Adipocyte (in vitro differentiated cells): Measurements from ENCODE around the gene ELMOD3.

ENCODE experiments used
- DNase-seq: peaks from one replicate; pipeline ENCODE4 v3.0.0-alpha.2; 2015; ENCODE audit warnings: low read depth
- H3K27me3 ChIP-seq: replicated peaks from 2 replicates; pipeline ENCODE4 v1.7.0; 2013; ENCODE audit warnings: mild to moderate bottlenecking, low read length, moderate library complexity; ENCODE audit not compliant: control insufficient read depth, insufficient read depth
- H3K36me3 ChIP-seq: 2 replicates; pipeline ENCODE4 v1.7.0; 2013; ENCODE audit warnings: low read length, mild to moderate bottlenecking, moderate library complexity; ENCODE audit not compliant: control insufficient read depth, insufficient read depth, severe bottlenecking
- H3K4me1 ChIP-seq: 2 replicates; pipeline ENCODE4 v1.7.0; 2013; ENCODE audit warnings: mild to moderate bottlenecking, low read length, moderate library complexity; ENCODE audit not compliant: control insufficient read depth, insufficient read depth
- H3K4me3 ChIP-seq: 2 replicates; pipeline ENCODE4 v1.7.0; 2013; ENCODE audit warnings: mild to moderate bottlenecking, low read length, moderate library complexity
- H3K9ac ChIP-seq: 2 replicates; pipeline ENCODE4 v1.7.0; 2013; ENCODE audit warnings: mild to moderate bottlenecking, low read length, moderate library complexity
- H3K9me3 ChIP-seq: 2 replicates; pipeline ENCODE4 v1.7.0; 2013; ENCODE audit warnings: mild to moderate bottlenecking, low read length, moderate library complexity; ENCODE audit not compliant: control insufficient read depth

The ELMOD3 gene

DNA sequence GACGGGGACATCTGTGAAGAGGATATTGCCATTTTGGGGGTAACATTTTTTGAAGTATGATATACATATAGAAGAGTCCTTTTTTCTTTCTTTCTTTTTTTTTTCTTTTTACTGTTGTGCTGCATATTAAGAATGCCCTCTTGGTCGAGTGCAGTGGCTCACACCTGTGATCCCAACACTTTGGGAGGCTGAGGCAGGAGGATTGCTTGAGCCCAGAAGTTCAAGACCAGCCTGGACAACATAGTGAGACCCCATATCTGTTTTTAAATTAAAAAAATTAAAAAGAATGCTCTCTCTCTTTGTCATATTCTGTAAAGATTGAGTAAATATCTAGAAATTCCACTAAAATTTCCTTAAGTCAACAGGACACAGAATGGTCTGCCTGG lies 67.5 kb downstream of the ELMOD3 start:
- no peak overlapping the region for H3K4me3 ChIP-seq
- DNase-seq = no peak
- no peaks in the 10 kb centered on the region for H3K9me3 ChIP-seq
- no peaks in the 10 kb centered on the region for H3K36me3 ChIP-seq
- H3K27me3 ChIP-seq = no peaks in the 10 kb centered on the region
- H3K9ac ChIP-seq = no peak overlapping the region
- H3K4me1 ChIP-seq = peaks cover 34% of the 10 kb centered on the region

DNA sequence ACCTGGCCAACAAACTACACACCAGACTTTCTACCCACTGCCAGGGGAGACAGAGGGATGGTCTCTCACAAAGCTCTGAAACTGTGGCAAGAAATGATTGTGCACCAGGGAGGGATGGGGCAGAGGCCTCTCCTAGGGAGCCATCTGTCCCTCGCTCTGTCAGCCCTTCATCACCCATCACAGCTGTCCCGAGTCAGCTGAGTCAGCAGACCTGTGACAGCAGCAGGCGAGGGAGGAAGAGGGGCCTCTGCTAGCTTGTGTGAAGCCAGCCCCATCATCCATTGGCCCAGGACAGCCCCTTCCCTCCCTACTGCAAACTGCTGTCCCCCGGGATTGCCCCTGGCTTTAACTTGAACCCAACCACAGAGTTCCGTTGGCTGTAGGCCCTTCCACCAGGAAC lies 69.0 kb downstream of the ELMOD3 start:
- H3K27me3 ChIP-seq = no peaks in the 10 kb centered on the region
- DNase-seq = no peak
- no peak overlapping the region for H3K9ac ChIP-seq

DNA sequence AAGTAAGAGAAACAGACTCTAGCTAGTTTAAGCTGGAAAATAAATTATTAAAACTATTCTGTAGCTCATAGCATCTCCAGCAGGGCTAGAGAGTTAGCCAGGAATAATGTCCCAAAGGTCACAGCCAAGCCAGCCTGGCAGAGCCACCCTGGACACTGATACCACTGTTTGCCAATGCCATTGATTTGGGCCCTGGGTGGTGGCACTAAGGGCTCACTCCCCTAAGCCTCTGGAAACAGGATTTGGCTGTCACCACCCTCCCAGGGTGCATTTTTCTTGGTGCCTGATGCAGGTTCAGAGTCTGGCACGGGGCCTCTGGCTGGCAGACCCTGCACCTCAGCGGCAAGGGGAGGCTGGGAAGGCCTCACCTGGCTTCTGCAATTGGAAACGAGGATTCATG lies 71.0 kb downstream of the ELMOD3 start:
- H3K4me1 ChIP-seq = peaks cover 18% of the 10 kb centered on the region
- H3K4me3 ChIP-seq = no peak overlapping the region
- H3K9me3 ChIP-seq = no peaks in the 10 kb centered on the region
- no peak for DNase-seq
- H3K36me3 ChIP-seq = no peaks in the 10 kb centered on the region
- no peaks in the 10 kb centered on the region for H3K27me3 ChIP-seq
- no peak overlapping the region for H3K9ac ChIP-seq

More for the DNA sequence above, 69.0 kb downstream of the ELMOD3 start:
- H3K36me3 ChIP-seq = no peaks in the 10 kb centered on the region
- H3K4me1 ChIP-seq = peaks cover 34% of the 10 kb centered on the region
- H3K9me3 ChIP-seq = no peaks in the 10 kb centered on the region
- H3K4me3 ChIP-seq = no peak overlapping the region

DNA sequence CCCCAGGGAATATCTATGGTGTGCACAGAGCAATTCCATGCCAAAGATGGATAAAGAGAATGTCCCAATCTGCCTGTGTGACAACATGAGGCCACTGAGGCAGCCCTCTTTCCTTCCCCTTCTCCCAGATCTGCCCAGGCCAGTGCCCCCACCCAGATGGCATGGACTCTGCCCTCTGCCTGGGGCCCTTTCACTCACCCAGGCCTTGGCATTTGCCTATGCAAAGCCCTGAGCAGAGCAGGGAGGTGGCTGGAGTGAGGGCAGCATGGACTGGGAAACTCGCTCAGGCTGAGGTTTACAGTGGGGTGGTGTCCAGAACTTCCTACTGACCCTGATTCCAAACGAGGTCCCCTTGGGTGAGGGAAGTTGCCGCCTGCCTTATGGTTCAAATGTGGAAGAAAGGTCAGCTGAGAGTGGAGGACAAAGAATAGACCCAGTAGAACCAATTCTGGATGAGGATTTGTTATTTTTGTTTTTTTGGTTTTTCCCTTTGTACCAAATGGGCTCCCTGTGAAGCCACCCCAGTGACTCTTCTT lies 72.8 kb downstream of the ELMOD3 start:
- H3K27me3 ChIP-seq = no peaks in the 10 kb centered on the region
- H3K9ac ChIP-seq = no peak overlapping the region
- H3K4me1 ChIP-seq = peaks cover 12% of the 10 kb centered on the region
- DNase-seq = no peak
- no peaks in the 10 kb centered on the region for H3K9me3 ChIP-seq
- no peak overlapping the region for H3K4me3 ChIP-seq
- H3K36me3 ChIP-seq = no peaks in the 10 kb centered on the region

DNA sequence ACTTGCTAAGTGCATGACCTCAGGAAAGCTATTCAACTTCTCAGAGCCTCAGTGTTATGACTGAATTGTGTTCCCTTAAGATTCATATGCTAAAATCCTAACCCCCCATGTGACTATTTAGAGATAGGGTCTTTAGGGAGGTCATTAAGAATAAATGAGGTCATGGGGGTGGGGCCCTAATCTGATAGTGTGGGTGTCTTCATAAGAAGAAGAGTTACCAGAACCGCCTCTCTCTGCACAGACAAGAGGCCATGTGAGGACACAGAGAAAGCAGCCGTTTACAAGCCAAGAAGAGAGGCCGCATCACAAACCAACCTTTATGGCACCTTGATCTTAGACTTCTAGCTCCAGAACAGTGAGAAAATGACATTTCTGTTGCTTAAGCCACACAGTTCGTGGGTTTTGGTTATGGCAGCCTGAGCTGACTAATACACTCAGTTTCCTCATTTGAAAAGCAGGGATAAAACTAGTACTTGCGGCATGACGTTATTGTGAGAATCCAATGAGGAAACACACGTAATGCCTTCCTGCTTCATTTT lies 73.8 kb downstream of the ELMOD3 start:
- Histone ChIP-seq H3K9ac (no peak overlapping the region), H3K9me3 (no peaks in the 10 kb centered on the region), H3K4me1 (peaks cover 18% of the 10 kb centered on the region), H3K36me3 (no peaks in the 10 kb centered on the region), H3K4me3 (no peak overlapping the region), H3K27me3 (no peaks in the 10 kb centered on the region)
- DNase-seq = no peak

DNA sequence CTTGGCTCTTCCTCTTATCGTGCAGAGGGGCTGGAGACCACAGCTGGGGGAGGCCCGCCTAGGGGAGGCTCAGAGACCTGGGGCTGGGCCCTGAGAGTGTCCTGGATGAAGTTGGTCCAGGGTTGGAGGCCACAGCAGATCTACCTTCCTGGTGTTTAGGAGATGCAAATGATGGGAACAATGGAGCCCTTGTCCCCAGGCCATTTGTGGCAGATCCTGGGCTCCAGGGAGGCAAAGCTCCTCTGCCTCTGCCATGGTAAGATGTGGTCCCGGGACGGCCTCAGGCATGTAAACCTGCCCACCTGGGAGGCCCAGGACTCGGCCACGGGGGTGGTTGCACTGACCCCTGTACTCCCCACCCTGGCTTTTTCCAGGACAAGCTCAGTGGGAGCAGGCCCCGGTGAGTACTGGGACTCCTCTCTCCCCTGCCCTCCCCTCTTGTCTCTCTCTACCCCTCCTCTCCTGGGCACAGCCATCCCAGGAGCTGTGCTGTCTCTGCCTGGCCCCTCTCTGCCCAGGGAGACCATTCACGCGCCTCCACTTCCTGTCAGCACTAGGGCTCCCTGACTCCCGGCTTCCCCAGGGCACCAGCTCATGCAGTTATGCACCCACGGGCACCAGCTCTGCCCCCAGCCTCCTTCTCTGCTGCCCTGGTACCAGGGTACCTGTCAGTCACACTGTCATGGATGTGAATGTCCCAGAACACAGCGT lies 74.8 kb downstream of the ELMOD3 start:
- no peak overlapping the region for H3K4me3 ChIP-seq
- no peak overlapping the region for H3K9ac ChIP-seq
- DNase-seq = no peak
- no peaks in the 10 kb centered on the region for H3K27me3 ChIP-seq
- no peaks in the 10 kb centered on the region for H3K9me3 ChIP-seq
- peaks cover 26% of the 10 kb centered on the region for H3K4me1 ChIP-seq
- H3K36me3 ChIP-seq = no peaks in the 10 kb centered on the region

DNA sequence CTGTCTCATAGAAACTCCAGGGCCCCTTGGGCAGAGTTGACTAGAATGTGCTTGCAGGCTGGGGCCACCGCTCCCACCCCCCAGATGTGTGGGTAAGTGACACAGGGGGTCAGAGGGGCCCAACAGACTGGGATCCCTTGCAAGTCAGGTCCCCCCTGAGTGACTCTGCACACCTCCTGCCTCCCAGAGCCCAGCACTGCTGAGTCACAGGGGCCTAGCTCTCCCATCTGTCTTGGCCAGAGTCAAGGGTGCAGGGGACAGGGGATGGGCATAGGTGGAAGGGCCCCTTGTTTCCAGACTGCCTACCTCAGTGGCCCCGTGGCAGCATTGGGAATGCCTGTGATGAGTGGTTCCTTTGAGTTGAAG lies 75.3 kb downstream of the ELMOD3 start:
- no peaks in the 10 kb centered on the region for H3K36me3 ChIP-seq
- no peaks in the 10 kb centered on the region for H3K27me3 ChIP-seq
- H3K4me3 ChIP-seq = no peak overlapping the region
- no peak for DNase-seq
- no peaks in the 10 kb centered on the region for H3K9me3 ChIP-seq
- no peak overlapping the region for H3K9ac ChIP-seq
- peaks cover 26% of the 10 kb centered on the region for H3K4me1 ChIP-seq

DNA sequence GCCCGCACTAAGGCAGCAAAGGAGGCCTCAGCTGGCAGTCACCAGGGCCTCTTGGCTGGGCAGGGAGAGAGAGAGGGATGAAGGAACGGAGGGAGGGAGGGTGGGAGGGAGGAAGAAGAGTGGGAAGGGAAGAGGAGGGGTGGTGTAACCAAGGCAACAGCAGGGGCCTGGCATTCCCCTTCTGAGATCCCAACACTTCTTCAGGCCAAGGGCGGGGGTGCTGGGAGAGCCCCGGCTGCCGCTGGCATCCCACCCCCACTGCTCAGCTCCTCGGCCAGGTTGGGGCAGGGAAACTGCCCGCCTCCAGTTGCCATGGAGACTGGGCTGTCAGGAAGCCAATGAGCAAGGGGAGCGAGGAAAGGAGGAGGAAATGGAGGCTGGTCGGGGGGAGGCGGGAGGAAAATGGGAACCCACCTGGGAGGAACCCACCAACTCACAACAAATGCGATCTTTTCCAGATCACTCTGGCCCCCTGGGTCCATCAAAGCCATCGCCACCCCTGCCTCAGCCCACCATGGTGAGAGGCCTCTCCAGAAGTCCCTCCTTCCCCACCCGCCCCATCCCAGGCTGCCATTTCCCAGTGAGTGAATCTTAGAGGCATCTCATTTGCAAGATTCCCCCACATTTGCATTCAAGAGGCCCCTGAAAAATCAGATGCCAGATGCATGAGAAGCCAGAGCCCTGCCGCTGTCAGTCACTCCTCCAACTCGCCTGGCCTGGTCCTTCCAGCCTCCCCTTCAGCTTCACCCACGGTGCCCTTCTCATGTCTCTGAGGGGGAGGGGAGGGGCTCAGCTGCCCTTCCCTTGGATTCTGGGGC lies 76.4 kb downstream of the ELMOD3 start:
- no peak for DNase-seq
- Histone ChIP-seq H3K9ac (no peak overlapping the region), H3K9me3 (no peaks in the 10 kb centered on the region), H3K27me3 (no peaks in the 10 kb centered on the region), H3K36me3 (no peaks in the 10 kb centered on the region), H3K4me1 (peaks cover 26% of the 10 kb centered on the region), H3K4me3 (no peak overlapping the region)

DNA sequence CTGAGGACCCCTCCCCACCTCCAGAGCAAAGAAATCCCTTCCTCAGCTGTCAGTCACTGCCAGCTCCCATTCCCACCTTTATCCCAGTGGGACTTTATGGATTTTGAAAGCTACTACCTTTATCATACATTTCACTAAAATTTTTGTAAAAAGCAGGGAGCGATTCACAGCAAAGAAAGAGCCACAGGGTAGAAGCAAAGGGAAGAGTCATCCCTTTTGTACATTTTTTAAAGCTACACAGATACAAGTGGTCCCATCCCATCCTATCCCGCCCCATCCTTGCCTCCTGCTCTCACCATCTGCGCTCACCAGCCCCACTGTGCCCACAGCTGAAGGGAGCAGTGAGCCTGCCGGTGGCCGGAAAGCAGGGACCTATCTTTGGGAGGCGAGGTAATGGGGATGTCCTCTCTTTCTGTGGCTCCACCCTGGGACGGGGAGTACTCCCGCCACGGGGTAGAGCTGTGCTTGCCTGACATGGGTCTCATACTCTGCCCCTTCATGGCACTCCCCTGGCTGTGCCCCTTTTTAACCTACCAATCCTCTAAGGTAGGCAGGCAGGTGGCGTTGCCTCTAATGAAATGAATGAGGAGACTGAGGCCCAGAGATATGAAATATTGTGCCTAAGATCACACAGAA lies 77.1 kb downstream of the ELMOD3 start:
- Histone ChIP-seq H3K27me3 (no peaks in the 10 kb centered on the region), H3K4me1 (peaks cover 26% of the 10 kb centered on the region), H3K9ac (no peak overlapping the region), H3K9me3 (no peaks in the 10 kb centered on the region), H3K36me3 (no peaks in the 10 kb centered on the region), H3K4me3 (no peak overlapping the region)
- DNase-seq = no peak

DNA sequence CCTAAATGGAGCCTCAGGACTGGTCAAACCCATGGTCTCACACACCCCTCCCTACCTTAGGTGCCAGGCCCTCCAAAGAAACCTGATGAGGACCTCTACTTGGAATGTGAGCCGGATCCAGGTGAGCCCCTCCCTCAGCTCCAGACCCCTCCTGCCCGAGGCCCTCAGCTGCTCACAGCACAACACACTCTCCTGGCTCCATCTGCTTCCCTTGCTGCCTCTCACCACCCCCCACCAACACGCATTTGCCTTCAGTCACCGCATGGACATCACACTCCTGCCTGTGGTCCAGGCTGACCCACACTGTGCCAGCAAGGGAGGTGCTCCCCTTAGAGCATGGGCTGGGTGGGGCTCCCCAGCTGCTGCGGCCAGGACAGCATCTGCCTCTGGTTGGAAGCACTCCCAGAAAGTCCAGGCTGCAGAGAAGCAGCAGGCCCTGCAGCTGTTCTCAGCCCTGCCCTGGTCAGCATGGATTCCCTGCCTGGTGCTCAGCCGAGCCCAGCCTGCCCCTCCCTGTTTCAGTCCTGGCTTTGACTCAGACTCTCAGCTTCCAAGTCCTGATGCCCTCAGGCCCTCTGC lies 79.0 kb downstream of the ELMOD3 start:
- Histone ChIP-seq H3K27me3 (no peaks in the 10 kb centered on the region), H3K9me3 (no peaks in the 10 kb centered on the region), H3K4me1 (peaks cover 26% of the 10 kb centered on the region), H3K36me3 (no peaks in the 10 kb centered on the region), H3K4me3 (no peak overlapping the region), H3K9ac (peak overlapping the region; percentile 5)
- DNase-seq = peak; percentile 97

DNA sequence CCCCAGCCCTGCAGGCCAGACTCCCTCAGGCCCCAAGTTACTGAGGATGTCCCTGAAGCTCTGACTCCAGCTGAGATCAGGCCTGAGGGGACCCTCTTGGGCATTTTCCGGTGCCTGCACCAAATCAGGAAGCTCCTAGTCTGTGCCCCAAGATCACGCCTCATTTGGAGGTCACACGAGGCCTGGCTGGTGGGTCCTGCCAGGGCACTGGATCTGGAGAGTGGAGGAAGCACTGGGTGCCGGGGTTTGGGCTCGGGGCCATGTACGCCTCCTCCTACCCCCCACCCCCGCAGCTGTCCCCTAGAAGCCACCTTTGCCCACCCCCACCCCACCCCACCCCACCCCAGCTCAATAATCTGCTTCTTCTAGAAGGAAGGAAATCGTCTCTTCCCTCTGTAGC lies 80.1 kb downstream of the ELMOD3 start:
- peaks cover 32% of the 10 kb centered on the region for H3K4me1 ChIP-seq
- no peak overlapping the region for H3K9ac ChIP-seq
- no peaks in the 10 kb centered on the region for H3K9me3 ChIP-seq
- H3K36me3 ChIP-seq = no peaks in the 10 kb centered on the region
- H3K27me3 ChIP-seq = no peaks in the 10 kb centered on the region
- no peak overlapping the region for H3K4me3 ChIP-seq
- DNase-seq = no peak
